ENCODE results near the gene HSPB6.

- no peak for TF ChIP-seq CTCF (IDR thresholded peaks at IDR 0.05; ENCODE audit: low read depth, low read length)
- no peak for TF ChIP-seq EZH2phosphoT487 (IDR thresholded peaks at IDR 0.05; ENCODE audit: low read depth)
Measured at GRCh38 chr19:35775298-35776101, 18.7 kb upstream of the HSPB6 start, which contains the start of gene ARHGAP33.
